ENCODE data around the gene MVB12B.

MVB12B gene

GRCh38 chr9:126506361-126507317 is 180.0 kb downstream of the MVB12B start:
- no peak for DNase-seq (ENCODE audit: extremely low read depth, insufficient read length)
- peaks cover 2% of the 10 kb centered on the region for H3K27me3 ChIP-seq (replicated peaks; ENCODE audit: control insufficient read depth, insufficient read depth, low read length)
- no peaks in the 10 kb centered on the region for H3K36me3 ChIP-seq (ENCODE audit: control insufficient read depth, insufficient read depth, low read length)
- TF ChIP-seq CTCF (IDR thresholded peaks at IDR 0.05; ENCODE audit: insufficient read depth, low read length, poor library complexity, severe bottlenecking): no peak
- no peak overlapping the region for H3K4me3 ChIP-seq (replicated peaks; ENCODE audit: low read depth, low read length)

- H3K4me3 ChIP-seq (replicated peaks; ENCODE audit: low read depth, low read length): no peak overlapping the region
- H3K36me3 ChIP-seq (ENCODE audit: control insufficient read depth, insufficient read depth, low read length): no peaks in the 10 kb centered on the region
- H3K27me3 ChIP-seq (replicated peaks; ENCODE audit: control insufficient read depth, insufficient read depth, low read length): peaks cover 1% of the 10 kb centered on the region
- no peak for DNase-seq (ENCODE audit: extremely low read depth, insufficient read length)
- TF ChIP-seq CTCF (IDR thresholded peaks at IDR 0.05; ENCODE audit: insufficient read depth, low read length, poor library complexity, severe bottlenecking): no peak
Measured at GRCh38 chr9:126507318-126508109, 180.9 kb downstream of the MVB12B start.

- DNase-seq (ENCODE audit: extremely low read depth, insufficient read length): no peak
- no peak overlapping the region for H3K4me3 ChIP-seq (replicated peaks; ENCODE audit: low read depth, low read length)
- H3K36me3 ChIP-seq (ENCODE audit: control insufficient read depth, insufficient read depth, low read length): no peaks in the 10 kb centered on the region
- TF ChIP-seq CTCF (IDR thresholded peaks at IDR 0.05; ENCODE audit: insufficient read depth, low read length, poor library complexity, severe bottlenecking): no peak
- no peaks in the 10 kb centered on the region; the same call in none of the 2 replicates for H3K27me3 ChIP-seq (replicated peaks; ENCODE audit: control insufficient read depth, insufficient read depth, low read length)
Measured at GRCh38 chr9:126508171-126508591, 181.6 kb downstream of the MVB12B start.

GRCh38 chr9:126508928-126509327 is 182.3 kb downstream of the MVB12B start:
- DNase-seq (ENCODE audit: extremely low read depth, insufficient read length): no peak
- Histone ChIP-seq H3K36me3 (ENCODE audit: control insufficient read depth, insufficient read depth, low read length) (no peaks in the 10 kb centered on the region), H3K4me3 (replicated peaks; ENCODE audit: low read depth, low read length) (no peak overlapping the region), H3K27me3 (replicated peaks; ENCODE audit: control insufficient read depth, insufficient read depth, low read length) (no peaks in the 10 kb centered on the region; the same call in none of the 2 replicates)
- no peak for TF ChIP-seq CTCF (IDR thresholded peaks at IDR 0.05; ENCODE audit: insufficient read depth, low read length, poor library complexity, severe bottlenecking)

- no peaks in the 10 kb centered on the region for H3K36me3 ChIP-seq (ENCODE audit: control insufficient read depth, insufficient read depth, low read length)
- H3K27me3 ChIP-seq (replicated peaks; ENCODE audit: control insufficient read depth, insufficient read depth, low read length): no peaks in the 10 kb centered on the region; the same call in none of the 2 replicates
- no peak for DNase-seq (ENCODE audit: extremely low read depth, insufficient read length)
- H3K4me3 ChIP-seq (replicated peaks; ENCODE audit: low read depth, low read length): no peak overlapping the region
- TF ChIP-seq CTCF (IDR thresholded peaks at IDR 0.05; ENCODE audit: insufficient read depth, low read length, poor library complexity, severe bottlenecking): no peak
Measured at GRCh38 chr9:126509718-126510117, 183.1 kb downstream of the MVB12B start.
